SKM-1 (cell line): ENCODE results near the gene COBL.

Experiments
- DNase-seq: peaks from one replicate; lab custom pipeline; 2025; ENCODE audit not compliant: unreplicated experiment; lab: John Stamatoyannopoulos, UW

The COBL gene

GRCh38 chr7:51151455-51151854 lies 165.2 kb downstream of the COBL start:
- DNase-seq: no peak

GRCh38 chr7:51150193-51150592 lies 166.4 kb downstream of the COBL start:
- no peak for DNase-seq

GRCh38 chr7:51148216-51148615 lies 168.4 kb downstream of the COBL start:
- no peak for DNase-seq

- DNase-seq: no peak
Measured at GRCh38 chr7:51146816-51147586, 169.6 kb downstream of the COBL start.

- no peak for DNase-seq
Measured at GRCh38 chr7:51144178-51144577, 172.4 kb downstream of the COBL start.

GRCh38 chr7:51142741-51143385 lies 173.7 kb downstream of the COBL start:
- DNase-seq: no peak

GRCh38 chr7:51141451-51142003 lies 175.1 kb downstream of the COBL start:
- no peak for DNase-seq

GRCh38 chr7:51140199-51141164 lies 176.1 kb downstream of the COBL start:
- DNase-seq: no peak

- DNase-seq: no peak
Measured at GRCh38 chr7:51139796-51140195, 176.8 kb downstream of the COBL start.

GRCh38 chr7:51138123-51139085 lies 178.2 kb downstream of the COBL start:
- DNase-seq: no peak

GRCh38 chr7:51135576-51135975 lies 181.0 kb downstream of the COBL start:
- no peak for DNase-seq

- DNase-seq: no peak
Measured at GRCh38 chr7:51134013-51134441, 182.6 kb downstream of the COBL start.

GRCh38 chr7:51132661-51133060 lies 183.9 kb downstream of the COBL start:
- no peak for DNase-seq

- DNase-seq: no peak
Measured at GRCh38 chr7:51129527-51130472, 186.8 kb downstream of the COBL start.

GRCh38 chr7:51128545-51129435 lies 187.8 kb downstream of the COBL start:
- no peak for DNase-seq

GRCh38 chr7:51127618-51127904 lies 189.0 kb downstream of the COBL start:
- DNase-seq: no peak

- DNase-seq: no peak
Measured at GRCh38 chr7:51126813-51127617, 189.6 kb downstream of the COBL start.
